HS-5 (cell line): ENCODE measurements around the gene GFOD2.

Source experiments
- DNase-seq: peaks from one replicate; pipeline ENCODE4 v3.0.0-alpha.2; 2012; ENCODE audit warnings: low read depth

GFOD2 gene

GRCh38 chr16:67657751-67658518 lies 61.2 kb downstream of the GFOD2 start:
- DNase-seq = no peak

- DNase-seq = no peak
Observed at GRCh38 chr16:67657017-67657608, 62.0 kb downstream of the GFOD2 start.

- DNase-seq = no peak
Observed at GRCh38 chr16:67656344-67657016, 62.6 kb downstream of the GFOD2 start.

- no peak for DNase-seq
Observed at GRCh38 chr16:67655363-67655762, 63.8 kb downstream of the GFOD2 start.

- DNase-seq = no peak
Observed at GRCh38 chr16:67654403-67654911, 64.7 kb downstream of the GFOD2 start.

GRCh38 chr16:67653789-67654402 lies 65.2 kb downstream of the GFOD2 start:
- DNase-seq = no peak

GRCh38 chr16:67653128-67653788 lies 65.9 kb downstream of the GFOD2 start:
- no peak for DNase-seq

- DNase-seq = no peak
Observed at GRCh38 chr16:67652578-67653127, 66.5 kb downstream of the GFOD2 start.

- DNase-seq = no peak
Observed at GRCh38 chr16:67651847-67652246, 67.3 kb downstream of the GFOD2 start.

GRCh38 chr16:67651039-67651438 lies 68.1 kb downstream of the GFOD2 start:
- no peak for DNase-seq

GRCh38 chr16:67650023-67650422 lies 69.1 kb downstream of the GFOD2 start:
- no peak for DNase-seq

- no peak for DNase-seq
Observed at GRCh38 chr16:67649494-67649931, 69.6 kb downstream of the GFOD2 start.

- DNase-seq = no peak
Observed at GRCh38 chr16:67648764-67649407, 70.2 kb downstream of the GFOD2 start.

- DNase-seq = no peak
Observed at GRCh38 chr16:67648088-67648763, 70.9 kb downstream of the GFOD2 start.

- DNase-seq = no peak
Observed at GRCh38 chr16:67647681-67648080, 71.4 kb downstream of the GFOD2 start.

- no peak for DNase-seq
Observed at GRCh38 chr16:67647111-67647651, 71.9 kb downstream of the GFOD2 start.

- DNase-seq = no peak
Observed at GRCh38 chr16:67645397-67646121, 73.6 kb downstream of the GFOD2 start.

GRCh38 chr16:67644038-67644437 lies 75.1 kb downstream of the GFOD2 start:
- DNase-seq = no peak
